GM12801 (cell line): ENCODE results near the gene COPG2.

ENCODE experiments used
- TF ChIP-seq, protein P1 (sequence below): IDR thresholded peaks from one replicate; pipeline ENCODE4 v1.5.1; 2011; ENCODE audit warnings: control low read depth; ENCODE audit not compliant: insufficient read length; ENCODE audit errors: extremely low read depth

Gene COPG2

DNA sequence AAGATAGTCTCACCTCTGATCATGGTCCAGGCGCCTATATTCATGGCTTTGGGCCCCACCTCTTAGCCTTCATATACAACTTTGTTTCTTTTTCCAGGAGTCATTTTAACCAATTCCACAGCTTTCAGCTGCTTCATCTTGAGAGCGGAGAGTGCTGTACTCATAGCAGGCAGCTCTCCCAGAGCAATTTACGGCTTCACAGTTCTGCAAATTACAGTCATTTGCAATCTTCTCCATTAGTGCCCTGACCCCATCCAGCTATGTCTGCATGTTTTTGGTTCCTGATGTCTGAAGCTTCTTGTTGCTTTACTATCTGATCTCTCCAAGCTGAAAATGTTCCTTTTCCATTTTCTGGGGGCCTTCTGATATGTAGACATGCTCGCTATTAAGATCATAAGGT, 194.7 kb downstream of the COPG2 start:
- TF ChIP-seq, protein P1, sequence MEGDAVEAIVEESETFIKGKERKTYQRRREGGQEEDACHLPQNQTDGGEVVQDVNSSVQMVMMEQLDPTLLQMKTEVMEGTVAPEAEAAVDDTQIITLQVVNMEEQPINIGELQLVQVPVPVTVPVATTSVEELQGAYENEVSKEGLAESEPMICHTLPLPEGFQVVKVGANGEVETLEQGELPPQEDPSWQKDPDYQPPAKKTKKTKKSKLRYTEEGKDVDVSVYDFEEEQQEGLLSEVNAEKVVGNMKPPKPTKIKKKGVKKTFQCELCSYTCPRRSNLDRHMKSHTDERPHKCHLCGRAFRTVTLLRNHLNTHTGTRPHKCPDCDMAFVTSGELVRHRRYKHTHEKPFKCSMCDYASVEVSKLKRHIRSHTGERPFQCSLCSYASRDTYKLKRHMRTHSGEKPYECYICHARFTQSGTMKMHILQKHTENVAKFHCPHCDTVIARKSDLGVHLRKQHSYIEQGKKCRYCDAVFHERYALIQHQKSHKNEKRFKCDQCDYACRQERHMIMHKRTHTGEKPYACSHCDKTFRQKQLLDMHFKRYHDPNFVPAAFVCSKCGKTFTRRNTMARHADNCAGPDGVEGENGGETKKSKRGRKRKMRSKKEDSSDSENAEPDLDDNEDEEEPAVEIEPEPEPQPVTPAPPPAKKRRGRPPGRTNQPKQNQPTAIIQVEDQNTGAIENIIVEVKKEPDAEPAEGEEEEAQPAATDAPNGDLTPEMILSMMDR, result no peak

DNA sequence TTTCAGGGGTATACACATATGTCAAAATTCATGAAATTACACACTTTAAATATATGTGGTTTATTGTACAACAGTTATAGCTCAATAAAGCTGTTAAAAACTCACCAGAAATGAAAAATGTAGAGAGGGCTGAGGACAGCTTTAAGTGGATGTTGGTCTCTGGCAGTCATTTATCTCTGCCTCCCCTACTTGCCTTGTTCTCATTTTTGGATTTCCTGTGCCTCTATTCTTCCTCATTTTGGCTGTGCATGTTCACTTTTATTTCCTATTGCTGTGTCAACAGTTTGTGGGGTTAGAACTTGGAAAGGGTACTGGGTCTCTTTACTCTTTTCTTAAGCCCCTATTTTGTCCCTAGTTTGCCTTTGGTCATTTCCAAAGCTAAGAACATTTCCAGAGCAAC, 195.3 kb downstream of the COPG2 start:
- TF ChIP-seq, protein P1, result no peak

DNA sequence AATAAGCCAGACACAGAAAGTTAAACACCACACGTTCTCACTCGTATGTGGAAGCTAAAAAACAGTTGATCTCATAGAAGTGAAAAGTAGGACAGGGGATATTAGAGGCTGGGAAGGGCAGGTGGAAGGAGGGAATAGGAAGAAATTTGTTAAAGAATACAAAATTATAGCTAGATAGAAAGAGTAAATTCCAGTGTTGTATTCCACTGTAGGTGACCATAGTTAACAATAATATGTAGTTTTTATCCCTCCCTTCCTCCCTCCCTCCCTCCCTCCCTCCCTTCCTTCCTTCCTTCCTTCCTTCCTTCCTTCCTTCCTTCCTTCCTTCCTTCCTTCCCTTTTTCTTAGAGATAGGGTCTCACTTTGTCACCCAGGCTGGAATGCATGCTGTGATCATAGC, 196.6 kb downstream of the COPG2 start:
- TF ChIP-seq, protein P1, result no peak

DNA sequence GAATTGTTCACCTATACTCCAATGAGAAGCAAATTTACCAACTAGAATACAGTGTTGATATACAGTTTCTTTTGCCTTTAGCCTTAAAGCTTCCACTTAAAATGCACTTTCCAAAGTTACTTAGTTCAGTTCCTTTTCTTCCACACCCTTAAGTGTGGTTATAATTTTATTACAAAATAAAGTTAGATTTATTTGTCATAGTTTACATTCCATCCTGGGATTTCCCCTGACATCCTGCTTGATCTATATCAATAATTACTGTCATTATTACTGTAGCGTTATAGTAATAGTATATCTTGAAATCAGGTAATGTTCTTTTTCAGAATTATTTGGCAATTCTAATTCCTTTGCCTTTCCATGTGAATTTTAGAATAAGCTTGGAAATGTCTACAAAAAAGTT, 199.9 kb downstream of the COPG2 start:
- TF ChIP-seq, protein P1, result no peak

DNA sequence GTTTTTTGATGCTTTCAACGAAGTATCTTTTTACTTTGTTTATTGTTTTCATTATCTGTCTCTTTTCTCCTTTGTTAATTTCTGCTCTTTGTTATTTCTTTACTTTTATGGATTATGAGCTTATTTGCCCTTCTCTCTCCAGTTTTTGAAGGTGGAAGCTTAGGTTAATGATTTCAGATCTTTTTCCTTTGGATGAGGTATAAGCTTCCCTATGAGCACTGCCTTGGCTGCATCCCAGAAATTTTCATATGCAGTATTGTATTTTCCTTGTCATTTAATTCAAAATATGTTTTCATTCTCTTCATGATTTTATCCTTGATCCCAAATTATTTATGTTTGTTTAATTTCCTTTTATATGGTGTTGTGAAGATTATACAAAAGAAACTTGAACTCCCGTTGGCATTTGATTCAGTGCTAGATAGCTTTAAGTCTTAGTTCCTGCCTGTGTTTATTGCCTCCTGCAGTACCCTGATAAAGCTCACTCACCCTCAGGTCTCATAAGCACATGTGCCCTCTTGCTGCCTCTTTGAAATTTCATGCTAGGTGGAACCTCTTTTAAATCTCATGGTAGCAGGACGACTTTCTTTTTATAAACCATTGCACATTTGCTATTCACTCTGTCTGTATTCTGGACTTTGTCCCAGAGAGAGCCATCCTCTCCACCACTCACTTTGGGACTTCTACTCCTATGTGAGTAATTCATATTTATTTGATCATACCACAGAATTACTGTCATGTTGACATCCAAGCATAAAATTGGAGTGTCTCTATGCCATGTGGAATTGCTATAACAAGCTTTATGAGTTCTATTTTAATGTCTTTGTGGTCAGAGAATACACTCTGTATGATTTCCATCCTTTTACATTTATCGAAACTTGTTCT, 204.8 kb downstream of the COPG2 start:
- TF ChIP-seq, protein P1, result no peak

DNA sequence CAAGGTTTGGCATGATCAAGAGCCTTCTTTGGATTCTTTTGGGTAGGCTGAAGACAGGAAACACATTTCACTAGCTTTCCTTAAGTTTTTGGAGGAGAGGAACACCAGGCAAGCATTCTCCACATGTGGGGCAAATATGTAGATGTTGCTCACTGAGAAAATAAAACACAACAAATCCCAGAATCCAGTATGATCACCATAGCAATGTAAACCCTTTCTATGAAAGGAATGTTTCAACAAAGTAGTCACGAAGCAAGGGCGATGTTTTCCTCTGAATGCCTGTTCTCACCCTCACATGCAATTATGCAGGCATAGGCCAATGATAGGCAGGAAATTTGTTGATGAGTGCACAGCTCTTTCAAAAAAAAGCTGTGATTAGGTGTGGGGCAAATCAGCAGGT, 207.3 kb downstream of the COPG2 start:
- TF ChIP-seq, protein P1, result no peak

DNA sequence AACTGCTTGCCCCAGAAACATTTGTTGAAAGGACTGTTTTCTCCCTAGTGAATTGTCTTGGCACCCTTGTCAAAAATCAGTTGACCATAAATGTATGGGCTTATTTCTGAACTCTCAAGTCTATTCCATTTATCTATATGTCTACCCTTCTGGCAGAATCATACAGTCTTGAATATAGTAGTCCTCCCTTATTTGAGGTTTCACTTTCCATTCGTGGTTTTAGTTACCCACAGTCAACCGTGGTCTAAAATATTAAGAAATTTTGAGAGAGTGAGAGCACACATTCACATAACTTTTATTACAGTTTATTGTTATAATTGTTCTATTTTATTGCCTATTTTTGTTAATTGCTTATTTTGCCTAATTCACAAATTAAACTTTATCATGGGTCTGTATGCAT, 210.3 kb downstream of the COPG2 start:
- TF ChIP-seq, protein P1, result no peak
